SK-N-SH (cell line): ENCODE results near the gene PFKL. TPM values are rescaled to one million over a fixed set of nuclear protein-coding genes. Genes with fewer than 3 reads are reported as not detected.

Experiments used
- CTCF ChIA-PET: fragments of 300-600, 350-600 bp; formaldehyde crosslinking; extraction: SDS; loops from one replicate; lab custom pipeline; 2021; lab: Yijun Ruan, JAX
- POLR2A ChIA-PET: fragments of 350-600 bp; sonication (Branson Sonifier 250); formaldehyde crosslinking; extraction: SDS; loops from one replicate; lab custom pipeline; 2020; ENCODE audit warnings: antibody characterized with exemption, inconsistent platforms; lab: Yijun Ruan, JAX
- DNase-seq: peaks from one replicate; pipeline ENCODE4 v3.0.0; 2012
- H2AFZ ChIP-seq: fragments of 200-600 bp; sonication (generic); 2 replicates; pipeline ENCODE4 v1.8.1; 2016; ENCODE audit warnings: antibody characterized with exemption, mild to moderate bottlenecking, low read depth
- H3F3A ChIP-seq: fragments of 200-600 bp; sonication (generic); replicated peaks from 2 replicates; pipeline ENCODE3; 2016; ENCODE audit warnings: antibody characterized with exemption, mild to moderate bottlenecking; ENCODE audit not compliant: insufficient read depth
- H3K27ac ChIP-seq, 2 experiments: fragments of 200-500 bp in 1 of 2; fragments of 200-600 bp in 1 of 2; sonication (Bioruptor generic) in 1 of 2; sonication (generic), shearing (Covaris generic) in 1 of 2; 2 replicates each; pipeline versions ENCODE4 v1.5.1 to v1.6.1; 2014 to 2016; ENCODE audit warnings: low read depth in 2 of 2, inconsistent platforms in 1 of 2, low read length in 1 of 2, mild to moderate bottlenecking in 1 of 2, mixed read lengths in 1 of 2
- H3K27me3 ChIP-seq: fragments of 200-600 bp; sonication (generic), shearing (Covaris generic); 2 replicates; pipeline ENCODE4 v1.6.1; 2016; ENCODE audit warnings: mixed run types; ENCODE audit not compliant: insufficient read depth
- H3K36me3 ChIP-seq, 2 experiments: fragments of 200-500 bp in 1 of 2; fragments of 200-600 bp in 1 of 2; sonication (Bioruptor generic) in 1 of 2; sonication (generic) in 1 of 2; replicated peaks in 1 of 2; 2 replicates each; pipeline versions ENCODE3 to v1.5.1; 2014 to 2016; ENCODE audit warnings: low read length in 1 of 2, mild to moderate bottlenecking in 1 of 2; ENCODE audit not compliant: insufficient read depth in 2 of 2, control insufficient read depth in 1 of 2
- H3K4me1 ChIP-seq, 2 experiments: fragments of 200-500 bp in 1 of 2; fragments of 200-600 bp in 1 of 2; sonication (Bioruptor generic) in 1 of 2; sonication (generic), shearing (Covaris generic) in 1 of 2; 2 replicates each; pipeline versions ENCODE4 v1.5.1 to v1.6.1; 2014 to 2016; ENCODE audit warnings: low read depth in 1 of 2, low read length in 1 of 2, mixed run types in 1 of 2; ENCODE audit not compliant: insufficient read depth in 2 of 2, control insufficient read depth in 1 of 2
- H3K4me2 ChIP-seq: fragments of 200-600 bp; sonication (generic), shearing (Covaris generic); 2 replicates; pipeline ENCODE4 v1.6.1; 2017; ENCODE audit warnings: mixed run types
- H3K4me3 ChIP-seq, 2 experiments: fragments of 200-500 bp in 1 of 2; fragments of 200-600 bp in 1 of 2; sonication (Bioruptor generic) in 1 of 2; sonication (generic), shearing (Covaris generic) in 1 of 2; 2 replicates each; pipeline versions ENCODE4 v1.5.1 to v1.8.1; 2014 to 2016; ENCODE audit warnings: low read depth in 2 of 2, inconsistent platforms in 1 of 2, low read length in 1 of 2, mild to moderate bottlenecking in 1 of 2, mixed read lengths in 1 of 2, moderate library complexity in 1 of 2
- H3K79me2 ChIP-seq: fragments of 200-600 bp; sonication (generic); 2 replicates; pipeline ENCODE4 v1.8.1; 2017; ENCODE audit warnings: mild to moderate bottlenecking; ENCODE audit not compliant: insufficient read depth
- H3K9ac ChIP-seq: fragments of 200-600 bp; sonication (generic); 2 replicates; pipeline ENCODE4 v1.6.1; 2017; ENCODE audit warnings: mixed run types
- H3K9me2 ChIP-seq: fragments of 200-600 bp; sonication (generic); 2 replicates; pipeline ENCODE4 v1.6.1; 2017; ENCODE audit warnings: mixed run types
- H3K9me3 ChIP-seq: fragments of 200-600 bp; sonication (generic); 2 replicates; pipeline ENCODE4 v1.6.1; 2017; ENCODE audit warnings: mixed run types, mild to moderate bottlenecking, moderate library complexity
- H4K20me1 ChIP-seq: fragments of 200-600 bp; sonication (generic); 2 replicates; pipeline ENCODE4 v1.6.1; 2017; ENCODE audit warnings: mild to moderate bottlenecking, mixed run types; ENCODE audit not compliant: insufficient read depth
- CHD2 ChIP-seq: fragments of 150-350 bp; IDR thresholded peaks from 2 replicates; pipeline ENCODE4 v1.6.1; 2018; ENCODE audit warnings: low read length; ENCODE audit not compliant: partially characterized antibody
- CTCF ChIP-seq: fragments of 200-600 bp; sonication (generic); IDR thresholded peaks from 2 replicates; pipeline ENCODE4 v1.6.1; 2017; ENCODE audit warnings: antibody characterized with exemption, mild to moderate bottlenecking, moderate library complexity
- EP300 ChIP-seq, 2 experiments: IDR thresholded peaks; 2 replicates each; pipeline versions ENCODE4 v1.4.0 to v1.6.1; 2012; ENCODE audit warnings: borderline replicate concordance in 1 of 2, low read depth in 1 of 2, low read length in 1 of 2
- EZH2phosphoT487 ChIP-seq: fragments of 200-600 bp; sonication (generic); IDR thresholded peaks from 2 replicates; pipeline ENCODE4 v1.6.1; 2017; ENCODE audit warnings: low read depth, mixed run types, mild to moderate bottlenecking, antibody characterized with exemption, moderate library complexity, borderline replicate concordance
- FOXJ3 ChIP-seq: sonication (generic); formaldehyde crosslinking; IDR thresholded peaks from 2 replicates; pipeline ENCODE4 v1.5.1; 2020; ENCODE audit warnings: mild to moderate bottlenecking, missing genetic modification reagents
- GABPA ChIP-seq: IDR thresholded peaks from 2 replicates; pipeline ENCODE4 v1.4.0; 2012; ENCODE audit warnings: low read depth, mild to moderate bottlenecking
- JUND ChIP-seq: IDR thresholded peaks from 2 replicates; pipeline ENCODE4 v1.4.0; 2012
- MEF2A ChIP-seq: IDR thresholded peaks from 2 replicates; pipeline ENCODE4 v1.4.0; 2012; ENCODE audit warnings: low read depth, borderline replicate concordance
- NFIC ChIP-seq: IDR thresholded peaks from 2 replicates; pipeline ENCODE4 v1.4.0; 2012; ENCODE audit warnings: borderline replicate concordance
- NRF1 ChIP-seq: IDR thresholded peaks from 2 replicates; pipeline ENCODE4 v1.6.1; 2012; ENCODE audit warnings: low read depth, mild to moderate bottlenecking, low read length
- RAD21 ChIP-seq: IDR thresholded peaks from 2 replicates; pipeline ENCODE4 v1.6.1; 2012; ENCODE audit warnings: mild to moderate bottlenecking, low read length
- RXRA ChIP-seq: IDR thresholded peaks from 2 replicates; pipeline ENCODE4 v1.4.0; 2012; ENCODE audit warnings: low read depth, mild to moderate bottlenecking, borderline replicate concordance
- SIN3A ChIP-seq: IDR thresholded peaks from 2 replicates; pipeline ENCODE4 v1.6.1; 2012; ENCODE audit warnings: low read depth, mild to moderate bottlenecking, low read length, moderate library complexity, borderline replicate concordance
- TCF12 ChIP-seq: IDR thresholded peaks from 2 replicates; pipeline ENCODE4 v1.4.0; 2012
- WGBS: methylation state at CpG from one replicate; pipeline ENCODE4 v1.1.6; 2017; ENCODE audit warnings: low lambda C conversion rate; 5-methylcytosine and 5-hydroxymethylcytosine counted together
- polyA plus RNA-seq, 3 experiments: library from polyadenylated mRNA; depleted of rRNA; stranded (reverse); fragments of >200 nt; gene quantifications; 2 replicates each; pipeline ENCODE4 v1.2.3, GENCODE V29; 2012
- TF ChIP-seq, protein P1 (sequence below): IDR thresholded peaks from 2 replicates; pipeline ENCODE4 v1.4.0; 2012; ENCODE audit warnings: low read depth, borderline replicate concordance
- TF ChIP-seq, protein P2 (sequence below): IDR thresholded peaks from 2 replicates; pipeline ENCODE4 v1.6.1; 2012; ENCODE audit warnings: mild to moderate bottlenecking, low read depth, low read length, moderate library complexity

Gene PFKL
- polyA plus RNA-seq, 1 of the 3 experiments (the other 2 are of a cell fraction) = 118 TPM

DNA sequence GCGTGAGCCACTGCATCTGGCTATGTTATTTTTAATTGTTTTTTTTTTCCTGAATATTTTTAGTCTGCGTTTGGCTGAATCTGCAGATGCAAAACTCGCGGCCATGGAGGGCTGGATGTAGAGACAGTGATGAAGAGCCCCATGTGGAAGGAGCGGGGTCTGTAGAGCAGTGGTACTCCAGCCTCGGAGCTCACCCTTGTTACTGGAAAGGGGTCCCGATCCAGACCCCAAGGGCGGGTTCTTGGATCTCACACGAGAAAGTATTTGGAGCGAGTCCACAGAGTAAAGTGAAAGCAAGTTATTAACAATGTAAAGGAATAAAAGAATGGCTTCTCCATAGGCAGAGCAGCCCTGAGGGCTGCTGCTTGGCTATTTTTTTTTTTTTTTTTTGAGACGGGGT, 56.3 kb downstream of the PFKL start:
- Histone ChIP-seq H2AFZ (no peak overlapping the region), H3K4me1 (no peaks in the 10 kb centered on the region), H3K4me2 (peak overlapping the region; percentile 33; the same call in 1 of the 2 replicates), H4K20me1 (no peaks in the 10 kb centered on the region), H3K27me3 (peaks cover 47% of the 10 kb centered on the region), H3K79me2 (no peaks in the 10 kb centered on the region), H3K36me3 (no peaks in the 10 kb centered on the region), H3K9ac (no peak overlapping the region), H3F3A (no peaks in the 10 kb centered on the region), H3K4me3 (no peak overlapping the region), H3K27ac (no peak overlapping the region), H3K9me3 (no peaks in the 10 kb centered on the region), H3K9me2 (no peaks in the 10 kb centered on the region)
- ChIA-PET CTCF (interaction anchor here (0.7 kb wide), 1 partner anchor 528 kb away, joined by 3 read pairs; no protein-coding TSS in a partner anchor), POLR2A (no interaction called here)
- no peak for DNase-seq
- no peak for TF ChIP-seq SIN3A
- TF ChIP-seq TCF12 = no peak
- no peak for TF ChIP-seq FOXJ3 (CRISPR knock-in tag)
- TF ChIP-seq CHD2 = no peak
- no peak for TF ChIP-seq NFIC
- TF ChIP-seq JUND = no peak
- TF ChIP-seq EZH2phosphoT487 = no peak
- TF ChIP-seq RAD21 = no peak
- TF ChIP-seq MEF2A = no peak
- TF ChIP-seq GABPA = no peak
- TF ChIP-seq, protein P1, sequence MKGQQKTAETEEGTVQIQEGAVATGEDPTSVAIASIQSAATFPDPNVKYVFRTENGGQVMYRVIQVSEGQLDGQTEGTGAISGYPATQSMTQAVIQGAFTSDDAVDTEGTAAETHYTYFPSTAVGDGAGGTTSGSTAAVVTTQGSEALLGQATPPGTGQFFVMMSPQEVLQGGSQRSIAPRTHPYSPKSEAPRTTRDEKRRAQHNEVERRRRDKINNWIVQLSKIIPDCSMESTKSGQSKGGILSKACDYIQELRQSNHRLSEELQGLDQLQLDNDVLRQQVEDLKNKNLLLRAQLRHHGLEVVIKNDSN = no peak
- TF ChIP-seq NRF1 = no peak
- no peak for TF ChIP-seq RXRA
- TF ChIP-seq, protein P2, sequence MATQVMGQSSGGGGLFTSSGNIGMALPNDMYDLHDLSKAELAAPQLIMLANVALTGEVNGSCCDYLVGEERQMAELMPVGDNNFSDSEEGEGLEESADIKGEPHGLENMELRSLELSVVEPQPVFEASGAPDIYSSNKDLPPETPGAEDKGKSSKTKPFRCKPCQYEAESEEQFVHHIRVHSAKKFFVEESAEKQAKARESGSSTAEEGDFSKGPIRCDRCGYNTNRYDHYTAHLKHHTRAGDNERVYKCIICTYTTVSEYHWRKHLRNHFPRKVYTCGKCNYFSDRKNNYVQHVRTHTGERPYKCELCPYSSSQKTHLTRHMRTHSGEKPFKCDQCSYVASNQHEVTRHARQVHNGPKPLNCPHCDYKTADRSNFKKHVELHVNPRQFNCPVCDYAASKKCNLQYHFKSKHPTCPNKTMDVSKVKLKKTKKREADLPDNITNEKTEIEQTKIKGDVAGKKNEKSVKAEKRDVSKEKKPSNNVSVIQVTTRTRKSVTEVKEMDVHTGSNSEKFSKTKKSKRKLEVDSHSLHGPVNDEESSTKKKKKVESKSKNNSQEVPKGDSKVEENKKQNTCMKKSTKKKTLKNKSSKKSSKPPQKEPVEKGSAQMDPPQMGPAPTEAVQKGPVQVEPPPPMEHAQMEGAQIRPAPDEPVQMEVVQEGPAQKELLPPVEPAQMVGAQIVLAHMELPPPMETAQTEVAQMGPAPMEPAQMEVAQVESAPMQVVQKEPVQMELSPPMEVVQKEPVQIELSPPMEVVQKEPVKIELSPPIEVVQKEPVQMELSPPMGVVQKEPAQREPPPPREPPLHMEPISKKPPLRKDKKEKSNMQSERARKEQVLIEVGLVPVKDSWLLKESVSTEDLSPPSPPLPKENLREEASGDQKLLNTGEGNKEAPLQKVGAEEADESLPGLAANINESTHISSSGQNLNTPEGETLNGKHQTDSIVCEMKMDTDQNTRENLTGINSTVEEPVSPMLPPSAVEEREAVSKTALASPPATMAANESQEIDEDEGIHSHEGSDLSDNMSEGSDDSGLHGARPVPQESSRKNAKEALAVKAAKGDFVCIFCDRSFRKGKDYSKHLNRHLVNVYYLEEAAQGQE = no peak
- TF ChIP-seq CTCF = no peak
- no peak for TF ChIP-seq EP300 (IDR thresholded peaks at IDR 0.05; ENCODE audit: borderline replicate concordance in 1 of 2, low read depth in 1 of 2, low read length in 1 of 2)
- 36% methylated on average over 11 of the region's 11 CpGs for WGBS
